Measurements from ENCODE around the gene RARB.

Gene RARB

GRCh38 chr3:25485673-25486072 lies 57.6 kb downstream of the RARB start:
- Mint-ChIP-seq H3K4me3 (no peak overlapping the region), H3K27me3 (no peaks in the 10 kb centered on the region), H3K36me3 (ENCODE audit: insufficient read depth) (no peaks in the 10 kb centered on the region), H3K9me3 (no peaks in the 10 kb centered on the region), H3K27ac (ENCODE audit: low read depth) (no peak overlapping the region), H3K4me1 (no peaks in the 10 kb centered on the region)
- ATAC-seq (replicated peaks; ENCODE audit: extremely low read depth, poor library complexity, severe bottlenecking) (no peak), DNase-seq (ENCODE audit: low spot score in 2 of 2) (no peak)

DNA sequence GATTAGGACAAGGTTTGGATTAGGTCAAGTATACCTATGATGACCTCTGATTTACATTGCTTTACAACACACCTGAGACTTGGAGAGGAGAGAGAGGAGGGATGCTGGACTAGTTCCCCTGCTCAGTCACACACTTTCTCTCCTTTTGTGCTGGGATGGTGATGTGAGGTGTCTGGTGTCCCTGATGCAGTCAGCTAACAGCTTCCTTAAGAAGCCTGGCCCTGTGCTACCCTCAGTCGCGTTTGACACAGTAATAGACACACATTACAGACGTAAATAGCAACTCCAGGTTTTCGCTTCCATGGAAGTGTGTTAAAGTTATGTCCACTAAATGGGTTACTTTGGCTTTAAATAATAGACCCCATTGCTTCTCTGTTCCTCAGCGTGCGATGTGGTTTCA lies 58.9 kb downstream of the RARB start:
- ATAC-seq (replicated peaks; ENCODE audit: extremely low read depth, poor library complexity, severe bottlenecking), result no peak
- Mint-ChIP-seq H3K36me3 (ENCODE audit: insufficient read depth) (no peaks in the 10 kb centered on the region), H3K27ac (ENCODE audit: low read depth) (no peak overlapping the region), H3K27me3 (no peaks in the 10 kb centered on the region), H3K4me1 (no peaks in the 10 kb centered on the region), H3K4me3 (no peak overlapping the region), H3K9me3 (no peaks in the 10 kb centered on the region)
- DNase-seq (ENCODE audit: low spot score in 2 of 2), result no peak

DNA sequence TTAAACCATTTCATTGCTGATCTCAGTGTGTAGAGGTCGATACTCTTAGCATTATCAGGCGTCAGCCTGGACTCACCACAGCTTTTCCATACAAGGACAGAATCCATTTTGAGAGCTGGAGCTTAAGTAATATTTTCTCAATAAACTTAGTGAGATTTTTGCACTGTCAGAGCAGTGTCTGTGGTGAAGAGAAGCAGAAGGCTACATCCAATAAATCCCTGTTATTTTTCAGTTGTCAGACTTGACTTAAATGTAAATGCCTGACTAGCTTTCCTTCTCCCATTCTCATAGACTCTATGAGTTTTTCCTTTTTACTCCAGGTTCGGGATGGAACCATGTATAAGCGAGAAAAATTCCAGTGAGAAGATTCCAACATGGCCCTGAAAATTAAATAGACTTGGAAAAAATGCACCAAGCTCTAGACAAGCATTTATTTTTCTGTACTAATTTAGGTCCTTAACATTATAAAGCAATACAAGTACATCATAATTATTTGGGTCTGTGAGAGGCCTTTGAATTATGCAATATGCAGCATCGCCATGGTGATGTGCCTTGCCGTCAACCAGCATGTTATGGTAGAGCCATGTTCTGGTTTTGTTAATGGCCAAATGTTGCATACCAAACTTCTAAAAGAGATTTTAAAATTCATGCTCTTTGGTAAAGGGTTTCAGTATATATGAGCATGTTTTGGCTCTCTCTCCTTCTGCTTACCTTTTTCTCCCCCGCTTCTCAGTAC lies 62.0 kb downstream of the RARB start:
- H3K27ac Mint-ChIP-seq (ENCODE audit: low read depth), result no peak overlapping the region
- no peaks in the 10 kb centered on the region for H3K4me1 Mint-ChIP-seq
- no peak for DNase-seq (ENCODE audit: low spot score in 2 of 2)
- H3K4me3 Mint-ChIP-seq, result no peak overlapping the region
- H3K27me3 Mint-ChIP-seq, result no peaks in the 10 kb centered on the region
- ATAC-seq (replicated peaks; ENCODE audit: extremely low read depth, poor library complexity, severe bottlenecking), result no peak
- peaks cover 1% of the 10 kb centered on the region for H3K36me3 Mint-ChIP-seq (ENCODE audit: insufficient read depth)
- peaks cover 13% of the 10 kb centered on the region for H3K9me3 Mint-ChIP-seq

DNA sequence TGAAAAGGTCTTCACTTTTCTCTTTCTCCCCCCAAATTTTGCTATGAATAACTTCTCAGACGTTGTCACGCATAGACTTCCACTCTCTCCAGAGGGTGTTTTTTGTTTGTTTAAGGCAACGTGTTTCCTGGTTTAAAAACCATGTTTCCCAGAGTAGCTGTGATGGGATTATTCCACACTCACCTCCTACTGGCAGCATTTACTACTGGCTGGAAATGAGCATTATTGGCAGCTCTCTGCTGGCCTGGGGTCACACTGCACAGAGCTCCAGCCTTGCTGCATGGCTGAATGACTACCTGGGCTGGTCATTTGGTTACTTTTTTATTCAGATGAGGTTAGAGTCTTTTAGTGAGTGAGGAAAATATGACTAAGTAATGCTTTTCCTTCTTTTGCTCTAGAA lies 65.2 kb downstream of the RARB start:
- no peak overlapping the region for H3K4me3 Mint-ChIP-seq

GRCh38 chr3:25493786-25494185 lies 65.7 kb downstream of the RARB start:
- ATAC-seq (replicated peaks; ENCODE audit: extremely low read depth, poor library complexity, severe bottlenecking), result no peak
- Mint-ChIP-seq H3K4me3 (no peak overlapping the region), H3K4me1 (no peaks in the 10 kb centered on the region), H3K36me3 (ENCODE audit: insufficient read depth) (peaks cover 1% of the 10 kb centered on the region), H3K27me3 (no peaks in the 10 kb centered on the region), H3K27ac (ENCODE audit: low read depth) (no peak overlapping the region), H3K9me3 (peaks cover 19% of the 10 kb centered on the region)
- no peak for DNase-seq (ENCODE audit: low spot score in 2 of 2)

More for the DNA sequence above, 65.2 kb downstream of the RARB start:
- Mint-ChIP-seq H3K36me3 (ENCODE audit: insufficient read depth) (peaks cover 1% of the 10 kb centered on the region), H3K9me3 (peaks cover 19% of the 10 kb centered on the region), H3K27ac (ENCODE audit: low read depth) (no peak overlapping the region), H3K27me3 (no peaks in the 10 kb centered on the region), H3K4me1 (no peaks in the 10 kb centered on the region)
- DNase-seq (ENCODE audit: low spot score in 2 of 2), result no peak
- ATAC-seq (replicated peaks; ENCODE audit: extremely low read depth, poor library complexity, severe bottlenecking), result no peak

DNA sequence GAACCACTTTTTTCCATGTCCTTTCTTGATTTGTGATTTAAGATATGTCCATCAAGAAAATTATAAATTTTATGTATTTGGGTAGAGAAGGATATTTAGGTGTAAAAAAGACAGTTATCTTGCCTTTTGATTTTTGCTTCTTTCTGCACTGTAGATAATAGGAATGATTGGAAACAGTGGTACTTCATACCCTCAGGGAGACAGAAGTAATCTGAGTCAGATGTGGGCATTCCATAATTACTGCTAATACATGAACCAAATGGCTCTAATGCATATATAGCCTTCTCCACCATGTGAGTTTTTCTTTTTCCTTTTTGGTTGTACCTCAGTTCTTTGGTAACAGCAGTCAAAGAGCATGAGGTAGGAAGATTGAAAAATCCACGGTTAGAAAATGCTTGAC lies 67.2 kb downstream of the RARB start:
- ATAC-seq (replicated peaks; ENCODE audit: extremely low read depth, poor library complexity, severe bottlenecking) (no peak), DNase-seq (ENCODE audit: low spot score in 2 of 2) (no peak)
- no peak overlapping the region for H3K27ac Mint-ChIP-seq (ENCODE audit: low read depth)
- H3K4me3 Mint-ChIP-seq, result no peak overlapping the region
- H3K36me3 Mint-ChIP-seq (ENCODE audit: insufficient read depth), result peaks cover 1% of the 10 kb centered on the region
- peaks cover 19% of the 10 kb centered on the region for H3K9me3 Mint-ChIP-seq
- no peaks in the 10 kb centered on the region for H3K27me3 Mint-ChIP-seq
- H3K4me1 Mint-ChIP-seq, result no peaks in the 10 kb centered on the region

DNA sequence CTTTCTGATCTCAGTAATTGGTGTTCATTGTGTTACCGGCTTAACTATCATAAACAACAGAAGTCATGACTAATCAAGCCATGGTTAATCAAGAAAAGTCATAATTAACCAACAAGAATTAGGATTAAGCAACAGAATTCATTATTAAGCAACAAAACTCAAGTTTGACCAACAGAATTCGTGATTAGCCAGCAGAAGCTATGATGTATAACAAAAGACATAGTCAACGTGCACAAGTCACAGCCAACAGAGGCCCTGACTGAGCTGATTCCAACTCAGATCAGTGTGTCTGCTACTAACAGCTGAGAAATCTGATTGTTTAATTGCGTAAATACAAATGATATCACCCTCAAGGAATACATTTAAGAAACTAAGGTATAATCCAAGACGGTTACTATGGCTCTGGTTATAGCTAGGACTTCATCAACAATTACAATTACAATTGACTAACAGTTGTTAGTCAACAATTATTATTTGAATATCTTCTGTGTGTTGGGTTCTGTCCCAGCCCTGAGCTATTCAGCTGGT lies 67.7 kb downstream of the RARB start:
- Mint-ChIP-seq H3K27ac (ENCODE audit: low read depth) (no peak overlapping the region), H3K4me1 (no peaks in the 10 kb centered on the region), H3K36me3 (ENCODE audit: insufficient read depth) (peaks cover 1% of the 10 kb centered on the region), H3K4me3 (no peak overlapping the region), H3K27me3 (no peaks in the 10 kb centered on the region), H3K9me3 (peaks cover 19% of the 10 kb centered on the region)
- DNase-seq (ENCODE audit: low spot score in 2 of 2), result no peak
- no peak for ATAC-seq (replicated peaks; ENCODE audit: extremely low read depth, poor library complexity, severe bottlenecking)

GRCh38 chr3:25497096-25497495 lies 69.0 kb downstream of the RARB start:
- H3K4me1 Mint-ChIP-seq, result no peaks in the 10 kb centered on the region
- H3K36me3 Mint-ChIP-seq (ENCODE audit: insufficient read depth), result peaks cover 1% of the 10 kb centered on the region
- ATAC-seq (replicated peaks; ENCODE audit: extremely low read depth, poor library complexity, severe bottlenecking), result no peak
- peaks cover 19% of the 10 kb centered on the region for H3K9me3 Mint-ChIP-seq
- peaks cover 9% of the 10 kb centered on the region for H3K27me3 Mint-ChIP-seq
- no peak for DNase-seq (ENCODE audit: low spot score in 2 of 2)
- no peak overlapping the region for H3K4me3 Mint-ChIP-seq
- H3K27ac Mint-ChIP-seq (ENCODE audit: low read depth), result no peak overlapping the region

DNA sequence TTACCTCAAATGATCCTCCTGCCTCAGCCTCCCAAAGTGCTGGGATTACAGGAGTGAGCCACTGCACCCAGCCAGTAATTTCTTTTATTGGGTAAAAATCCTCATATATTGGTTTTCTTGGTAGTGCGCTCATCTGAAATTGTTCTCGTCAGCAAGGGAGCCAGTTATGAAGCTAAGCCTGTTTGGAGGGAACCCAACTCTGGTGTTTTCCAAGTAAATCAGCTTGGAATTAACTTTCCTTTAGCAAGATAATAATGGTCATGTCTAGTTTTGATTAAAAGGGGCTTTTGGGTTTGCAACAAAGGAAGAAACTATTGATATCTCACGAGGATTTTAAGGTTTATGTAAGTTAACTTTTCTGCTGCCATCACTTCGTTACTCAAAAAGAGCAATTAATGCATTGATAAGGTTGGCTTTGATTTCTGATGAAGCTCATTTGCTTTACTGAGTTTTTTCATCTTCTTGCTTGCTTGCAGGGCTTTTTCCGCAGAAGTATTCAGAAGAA lies 72.7 kb downstream of the RARB start:
- no peak overlapping the region for H3K4me3 Mint-ChIP-seq
- H3K27me3 Mint-ChIP-seq, result peaks cover 24% of the 10 kb centered on the region
- H3K4me1 Mint-ChIP-seq, result no peaks in the 10 kb centered on the region
- no peak for DNase-seq (ENCODE audit: low spot score in 2 of 2)
- H3K9me3 Mint-ChIP-seq, result peaks cover 6% of the 10 kb centered on the region
- no peaks in the 10 kb centered on the region for H3K36me3 Mint-ChIP-seq (ENCODE audit: insufficient read depth)
- H3K27ac Mint-ChIP-seq (ENCODE audit: low read depth), result no peak overlapping the region
- no peak for ATAC-seq (replicated peaks; ENCODE audit: extremely low read depth, poor library complexity, severe bottlenecking)

DNA sequence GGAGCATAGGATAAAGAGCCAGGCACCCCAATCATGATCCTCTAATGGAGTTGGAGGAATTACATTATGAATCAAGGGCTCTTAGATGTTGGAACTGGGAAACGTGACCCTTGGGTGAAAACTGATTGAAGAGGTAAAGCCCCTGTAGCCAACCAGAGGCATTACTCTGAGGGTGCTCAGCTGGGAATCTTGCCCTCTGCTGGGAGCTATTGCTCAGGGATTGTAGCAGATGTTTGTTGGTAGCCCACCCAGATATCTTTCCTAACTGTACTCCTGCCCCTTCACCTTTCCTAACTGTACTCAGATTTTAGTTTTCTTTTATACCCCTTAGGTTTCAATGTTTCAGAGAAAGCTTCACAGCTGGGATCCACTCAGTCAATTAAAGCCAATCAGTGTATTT lies 74.2 kb downstream of the RARB start:
- Mint-ChIP-seq H3K4me3 (no peak overlapping the region), H3K36me3 (ENCODE audit: insufficient read depth) (peaks cover 2% of the 10 kb centered on the region), H3K27ac (ENCODE audit: low read depth) (no peak overlapping the region), H3K27me3 (peaks cover 24% of the 10 kb centered on the region), H3K9me3 (peaks cover 6% of the 10 kb centered on the region), H3K4me1 (no peaks in the 10 kb centered on the region)
- DNase-seq (ENCODE audit: low spot score in 2 of 2), result no peak
- ATAC-seq (replicated peaks; ENCODE audit: extremely low read depth, poor library complexity, severe bottlenecking), result no peak

DNA sequence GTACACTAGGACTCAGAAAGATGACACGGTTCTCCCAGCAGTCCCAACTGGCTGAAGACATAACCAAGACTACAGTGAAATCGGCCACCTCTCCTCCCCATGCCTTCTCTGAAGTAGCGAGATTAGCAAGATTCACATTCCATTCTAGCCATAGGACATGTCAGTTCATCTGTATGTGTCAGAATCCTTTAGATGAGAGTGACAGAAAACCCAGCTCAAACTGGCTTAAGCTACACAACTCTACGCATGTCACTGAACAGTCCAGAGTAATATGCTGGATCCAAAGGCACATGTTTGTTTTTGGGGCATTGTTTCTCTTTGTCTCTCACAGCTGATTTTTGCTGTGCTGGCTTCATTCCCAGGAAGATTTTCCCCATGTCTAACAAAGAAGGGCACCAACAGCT lies 75.8 kb downstream of the RARB start:
- H3K27me3 Mint-ChIP-seq, result peaks cover 24% of the 10 kb centered on the region
- H3K36me3 Mint-ChIP-seq (ENCODE audit: insufficient read depth), result peaks cover 2% of the 10 kb centered on the region
- ATAC-seq (replicated peaks; ENCODE audit: extremely low read depth, poor library complexity, severe bottlenecking) (no peak), DNase-seq (ENCODE audit: low spot score in 2 of 2) (no peak)
- no peaks in the 10 kb centered on the region for H3K9me3 Mint-ChIP-seq
- H3K4me3 Mint-ChIP-seq, result no peak overlapping the region
- H3K4me1 Mint-ChIP-seq, result no peaks in the 10 kb centered on the region
- H3K27ac Mint-ChIP-seq (ENCODE audit: low read depth), result no peak overlapping the region

GRCh38 chr3:25505581-25505980 lies 77.5 kb downstream of the RARB start:
- DNase-seq (ENCODE audit: low spot score in 2 of 2) (no peak), ATAC-seq (replicated peaks; ENCODE audit: extremely low read depth, poor library complexity, severe bottlenecking) (no peak)
- H3K9me3 Mint-ChIP-seq, result no peaks in the 10 kb centered on the region
- H3K4me1 Mint-ChIP-seq, result no peaks in the 10 kb centered on the region
- peaks cover 24% of the 10 kb centered on the region for H3K27me3 Mint-ChIP-seq
- peaks cover 2% of the 10 kb centered on the region for H3K36me3 Mint-ChIP-seq (ENCODE audit: insufficient read depth)
- H3K4me3 Mint-ChIP-seq, result no peak overlapping the region
- no peak overlapping the region for H3K27ac Mint-ChIP-seq (ENCODE audit: low read depth)

DNA sequence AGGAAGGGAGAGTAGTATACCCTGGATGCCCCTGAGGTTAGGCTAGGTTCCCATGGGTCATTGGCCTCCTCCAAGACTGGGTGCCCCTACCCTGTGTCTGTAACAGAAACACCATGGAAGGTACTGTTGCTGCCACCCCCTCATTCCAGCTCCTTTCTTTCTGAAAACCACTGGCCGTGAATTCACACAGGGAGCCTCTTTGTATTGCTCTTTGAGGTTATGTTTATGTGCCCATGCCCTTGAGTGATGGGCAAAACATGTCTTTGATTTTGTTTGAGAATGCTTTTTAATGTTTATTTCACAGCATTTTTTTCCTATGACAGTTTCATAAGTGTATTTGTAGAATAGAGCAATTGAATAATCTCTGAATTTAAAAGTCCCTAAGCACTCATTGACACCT lies 79.7 kb downstream of the RARB start:
- Mint-ChIP-seq H3K4me1 (no peaks in the 10 kb centered on the region), H3K9me3 (no peaks in the 10 kb centered on the region), H3K27ac (ENCODE audit: low read depth) (no peak overlapping the region), H3K4me3 (no peak overlapping the region), H3K27me3 (peaks cover 16% of the 10 kb centered on the region), H3K36me3 (ENCODE audit: insufficient read depth) (peaks cover 2% of the 10 kb centered on the region)
- ATAC-seq (replicated peaks; ENCODE audit: extremely low read depth, poor library complexity, severe bottlenecking), result no peak
- no peak for DNase-seq (ENCODE audit: low spot score in 2 of 2)

All from central memory CD8-positive, alpha-beta T cell (primary cell).